SK-N-SH treated with all-trans-retinoic acid at 6 μM for 48 hours (cell line): Measurements from ENCODE around the gene ASCL2.

Experiments used
- ARNTL ChIP-seq: fragments of 450-650 bp; formaldehyde crosslinking; IDR thresholded peaks from 2 replicates; pipeline ENCODE4 v1.5.0; 2020; ENCODE audit warnings: low read depth, mild to moderate bottlenecking, moderate library complexity, borderline replicate concordance
- ESRRG ChIP-seq: fragments of 250-450 bp; sonication (Bioruptor Pico); IDR thresholded peaks from 2 replicates; pipeline ENCODE4 v1.6.1; 2021; ENCODE audit warnings: mild to moderate bottlenecking
- GLIS3 ChIP-seq: fragments of 250-450 bp; sonication (Bioruptor Pico); IDR thresholded peaks from 2 replicates; pipeline ENCODE4 v1.5.0; 2020; ENCODE audit warnings: mild to moderate bottlenecking, moderate library complexity
- RARB ChIP-seq: fragments of 250-450 bp; sonication (Bioruptor Pico); IDR thresholded peaks from 2 replicates; pipeline ENCODE4 v1.8.0; 2021; ENCODE audit warnings: mild to moderate bottlenecking, moderate library complexity
- TCF4 ChIP-seq: fragments of 250-450 bp; sonication (Bioruptor Pico); IDR thresholded peaks from 2 replicates; pipeline ENCODE4 v1.8.0; 2021; ENCODE audit warnings: mild to moderate bottlenecking, moderate library complexity, borderline replicate concordance
- TOX ChIP-seq: fragments of 250-450 bp; sonication (Bioruptor Pico); IDR thresholded peaks from 2 replicates; pipeline ENCODE4 v1.8.0; 2021; ENCODE audit warnings: mild to moderate bottlenecking, moderate library complexity, borderline replicate concordance
- ZFP3 ChIP-seq: fragments of 250-450 bp; sonication (Bioruptor Pico); IDR thresholded peaks from 2 replicates; pipeline ENCODE4 v1.5.0; 2020; ENCODE audit warnings: mild to moderate bottlenecking, moderate library complexity
- ZFP30 ChIP-seq: fragments of 450-650 bp; formaldehyde crosslinking; IDR thresholded peaks from 2 replicates; pipeline ENCODE4 v1.5.0; 2022; ENCODE audit warnings: mild to moderate bottlenecking, moderate library complexity
- TF ChIP-seq, protein P1 (sequence below): fragments of 250-450 bp; sonication (Bioruptor Pico); IDR thresholded peaks from 2 replicates; pipeline ENCODE4 v1.8.0; 2020; ENCODE audit warnings: mild to moderate bottlenecking, moderate library complexity, borderline replicate concordance
- TF ChIP-seq, protein P2 (sequence below): fragments of 250-450 bp; sonication (Bioruptor Pico); IDR thresholded peaks from 2 replicates; pipeline ENCODE4 v1.8.0; 2021; ENCODE audit warnings: low read depth, mild to moderate bottlenecking, moderate library complexity, borderline replicate concordance
- TF ChIP-seq, protein P3 (sequence below): fragments of 250-450 bp; sonication (Bioruptor Pico); IDR thresholded peaks from 2 replicates; pipeline ENCODE4 v1.5.1; 2021; ENCODE audit warnings: mild to moderate bottlenecking, moderate library complexity

DNA sequence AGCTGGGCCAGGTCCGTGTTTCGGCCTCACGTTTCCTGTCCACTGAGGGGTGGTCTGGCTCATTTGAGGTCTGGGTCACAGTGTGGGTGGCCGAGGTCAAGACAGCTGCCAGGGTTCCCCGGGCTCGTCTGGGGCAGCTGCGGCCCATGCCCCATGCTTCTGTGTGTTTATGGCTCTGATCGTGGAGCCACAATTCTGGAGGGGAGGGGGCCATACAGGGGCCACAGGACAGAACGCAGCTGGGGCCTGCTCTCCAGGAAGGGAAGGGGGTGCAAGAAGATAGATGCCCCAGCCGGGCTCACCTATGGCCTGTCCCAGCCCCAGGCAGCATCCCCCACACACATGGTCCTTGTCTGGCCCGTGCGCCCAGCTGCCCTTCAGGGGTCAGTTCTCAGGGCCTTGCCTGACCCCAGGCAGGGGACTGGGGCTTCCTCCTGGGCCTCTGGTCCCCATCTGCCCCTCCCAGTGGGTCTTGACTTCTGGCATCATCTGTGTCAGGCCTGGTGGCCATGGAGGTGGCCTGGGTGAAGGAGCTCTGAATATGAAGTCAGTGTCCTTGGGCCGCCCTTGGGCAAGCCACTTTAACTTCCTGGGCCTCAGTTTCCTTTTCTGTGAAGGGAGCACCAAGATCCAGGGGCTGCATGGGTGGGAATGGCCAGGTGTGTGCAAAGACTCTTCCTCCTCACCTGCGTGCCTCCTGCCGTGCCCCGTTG is 39.8 kb upstream of the ASCL2 start:
- TF ChIP-seq ESRRG: no peak
- TF ChIP-seq, protein P1, sequence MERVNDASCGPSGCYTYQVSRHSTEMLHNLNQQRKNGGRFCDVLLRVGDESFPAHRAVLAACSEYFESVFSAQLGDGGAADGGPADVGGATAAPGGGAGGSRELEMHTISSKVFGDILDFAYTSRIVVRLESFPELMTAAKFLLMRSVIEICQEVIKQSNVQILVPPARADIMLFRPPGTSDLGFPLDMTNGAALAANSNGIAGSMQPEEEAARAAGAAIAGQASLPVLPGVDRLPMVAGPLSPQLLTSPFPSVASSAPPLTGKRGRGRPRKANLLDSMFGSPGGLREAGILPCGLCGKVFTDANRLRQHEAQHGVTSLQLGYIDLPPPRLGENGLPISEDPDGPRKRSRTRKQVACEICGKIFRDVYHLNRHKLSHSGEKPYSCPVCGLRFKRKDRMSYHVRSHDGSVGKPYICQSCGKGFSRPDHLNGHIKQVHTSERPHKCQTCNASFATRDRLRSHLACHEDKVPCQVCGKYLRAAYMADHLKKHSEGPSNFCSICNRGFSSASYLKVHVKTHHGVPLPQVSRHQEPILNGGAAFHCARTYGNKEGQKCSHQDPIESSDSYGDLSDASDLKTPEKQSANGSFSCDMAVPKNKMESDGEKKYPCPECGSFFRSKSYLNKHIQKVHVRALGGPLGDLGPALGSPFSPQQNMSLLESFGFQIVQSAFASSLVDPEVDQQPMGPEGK (CRISPR knock-in tag): no peak
- TF ChIP-seq GLIS3 (CRISPR knock-in tag): no peak
- TF ChIP-seq TCF4 (CRISPR knock-in tag): no peak
- no peak for TF ChIP-seq ARNTL (CRISPR knock-in tag)
- TF ChIP-seq TOX (CRISPR knock-in tag): no peak
- TF ChIP-seq, protein P2, sequence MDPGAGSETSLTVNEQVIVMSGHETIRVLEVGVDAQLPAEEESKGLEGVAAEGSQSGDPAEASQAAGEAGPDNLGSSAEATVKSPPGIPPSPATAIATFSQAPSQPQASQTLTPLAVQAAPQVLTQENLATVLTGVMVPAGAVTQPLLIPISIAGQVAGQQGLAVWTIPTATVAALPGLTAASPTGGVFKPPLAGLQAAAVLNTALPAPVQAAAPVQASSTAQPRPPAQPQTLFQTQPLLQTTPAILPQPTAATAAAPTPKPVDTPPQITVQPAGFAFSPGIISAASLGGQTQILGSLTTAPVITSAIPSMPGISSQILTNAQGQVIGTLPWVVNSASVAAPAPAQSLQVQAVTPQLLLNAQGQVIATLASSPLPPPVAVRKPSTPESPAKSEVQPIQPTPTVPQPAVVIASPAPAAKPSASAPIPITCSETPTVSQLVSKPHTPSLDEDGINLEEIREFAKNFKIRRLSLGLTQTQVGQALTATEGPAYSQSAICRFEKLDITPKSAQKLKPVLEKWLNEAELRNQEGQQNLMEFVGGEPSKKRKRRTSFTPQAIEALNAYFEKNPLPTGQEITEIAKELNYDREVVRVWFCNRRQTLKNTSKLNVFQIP: no peak
- TF ChIP-seq, protein P3, sequence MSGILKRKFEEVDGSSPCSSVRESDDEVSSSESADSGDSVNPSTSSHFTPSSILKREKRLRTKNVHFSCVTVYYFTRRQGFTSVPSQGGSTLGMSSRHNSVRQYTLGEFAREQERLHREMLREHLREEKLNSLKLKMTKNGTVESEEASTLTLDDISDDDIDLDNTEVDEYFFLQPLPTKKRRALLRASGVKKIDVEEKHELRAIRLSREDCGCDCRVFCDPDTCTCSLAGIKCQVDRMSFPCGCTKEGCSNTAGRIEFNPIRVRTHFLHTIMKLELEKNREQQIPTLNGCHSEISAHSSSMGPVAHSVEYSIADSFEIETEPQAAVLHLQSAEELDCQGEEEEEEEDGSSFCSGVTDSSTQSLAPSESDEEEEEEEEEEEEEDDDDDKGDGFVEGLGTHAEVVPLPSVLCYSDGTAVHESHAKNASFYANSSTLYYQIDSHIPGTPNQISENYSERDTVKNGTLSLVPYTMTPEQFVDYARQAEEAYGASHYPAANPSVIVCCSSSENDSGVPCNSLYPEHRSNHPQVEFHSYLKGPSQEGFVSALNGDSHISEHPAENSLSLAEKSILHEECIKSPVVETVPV (CRISPR knock-in tag): no peak
- no peak for TF ChIP-seq ZFP3
- TF ChIP-seq ZFP30 (CRISPR knock-in tag): no peak
- no peak for TF ChIP-seq RARB (CRISPR knock-in tag)
